ENCODE measurements around the gene PSPN.
A peak's percentile ranks its signal among the peaks of the same experiment; 100 is the strongest.
"Not testable (repeated sequence)": the region's sequence is repeated elsewhere in the genome, so short reads cannot be mapped to it uniquely, and the experiment has no call there.

Gene PSPN

GRCh38 chr19:6357174-6357573, 18.6 kb downstream of the PSPN start:
- TF ChIP-seq, protein P1, sequence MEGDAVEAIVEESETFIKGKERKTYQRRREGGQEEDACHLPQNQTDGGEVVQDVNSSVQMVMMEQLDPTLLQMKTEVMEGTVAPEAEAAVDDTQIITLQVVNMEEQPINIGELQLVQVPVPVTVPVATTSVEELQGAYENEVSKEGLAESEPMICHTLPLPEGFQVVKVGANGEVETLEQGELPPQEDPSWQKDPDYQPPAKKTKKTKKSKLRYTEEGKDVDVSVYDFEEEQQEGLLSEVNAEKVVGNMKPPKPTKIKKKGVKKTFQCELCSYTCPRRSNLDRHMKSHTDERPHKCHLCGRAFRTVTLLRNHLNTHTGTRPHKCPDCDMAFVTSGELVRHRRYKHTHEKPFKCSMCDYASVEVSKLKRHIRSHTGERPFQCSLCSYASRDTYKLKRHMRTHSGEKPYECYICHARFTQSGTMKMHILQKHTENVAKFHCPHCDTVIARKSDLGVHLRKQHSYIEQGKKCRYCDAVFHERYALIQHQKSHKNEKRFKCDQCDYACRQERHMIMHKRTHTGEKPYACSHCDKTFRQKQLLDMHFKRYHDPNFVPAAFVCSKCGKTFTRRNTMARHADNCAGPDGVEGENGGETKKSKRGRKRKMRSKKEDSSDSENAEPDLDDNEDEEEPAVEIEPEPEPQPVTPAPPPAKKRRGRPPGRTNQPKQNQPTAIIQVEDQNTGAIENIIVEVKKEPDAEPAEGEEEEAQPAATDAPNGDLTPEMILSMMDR (IDR thresholded peaks at IDR 0.05; ENCODE audit: low read depth, low read length), result no peak
- TF ChIP-seq EZH2phosphoT487 (IDR thresholded peaks at IDR 0.05; ENCODE audit: low read depth), result no peak
- H3K9me3 ChIP-seq (ENCODE audit: insufficient read depth, low read length), result no peaks in the 10 kb centered on the region
- no peak overlapping the region for H2AFZ ChIP-seq (ENCODE audit: low read depth, low read length)
- H3K27me3 ChIP-seq (ENCODE audit: low read depth, low read length), result no peaks in the 10 kb centered on the region
- no peak overlapping the region for H3K9ac ChIP-seq (ENCODE audit: low read length)
- peaks cover 6% of the 10 kb centered on the region for H3K79me2 ChIP-seq (ENCODE audit: low read length)
- no peak overlapping the region for H3K4me2 ChIP-seq (ENCODE audit: low read length)
- H3K4me3 ChIP-seq (ENCODE audit: low read length), result no peak overlapping the region
- H3K4me1 ChIP-seq (ENCODE audit: low read length), result peaks cover 8% of the 10 kb centered on the region
- H3K27ac ChIP-seq (ENCODE audit: low read length), result no peak overlapping the region
- H4K20me1 ChIP-seq (ENCODE audit: insufficient read depth, low read length), result no peaks in the 10 kb centered on the region
- no peaks in the 10 kb centered on the region for H3K36me3 ChIP-seq (replicated peaks; ENCODE audit: low read depth, low read length)

DNA sequence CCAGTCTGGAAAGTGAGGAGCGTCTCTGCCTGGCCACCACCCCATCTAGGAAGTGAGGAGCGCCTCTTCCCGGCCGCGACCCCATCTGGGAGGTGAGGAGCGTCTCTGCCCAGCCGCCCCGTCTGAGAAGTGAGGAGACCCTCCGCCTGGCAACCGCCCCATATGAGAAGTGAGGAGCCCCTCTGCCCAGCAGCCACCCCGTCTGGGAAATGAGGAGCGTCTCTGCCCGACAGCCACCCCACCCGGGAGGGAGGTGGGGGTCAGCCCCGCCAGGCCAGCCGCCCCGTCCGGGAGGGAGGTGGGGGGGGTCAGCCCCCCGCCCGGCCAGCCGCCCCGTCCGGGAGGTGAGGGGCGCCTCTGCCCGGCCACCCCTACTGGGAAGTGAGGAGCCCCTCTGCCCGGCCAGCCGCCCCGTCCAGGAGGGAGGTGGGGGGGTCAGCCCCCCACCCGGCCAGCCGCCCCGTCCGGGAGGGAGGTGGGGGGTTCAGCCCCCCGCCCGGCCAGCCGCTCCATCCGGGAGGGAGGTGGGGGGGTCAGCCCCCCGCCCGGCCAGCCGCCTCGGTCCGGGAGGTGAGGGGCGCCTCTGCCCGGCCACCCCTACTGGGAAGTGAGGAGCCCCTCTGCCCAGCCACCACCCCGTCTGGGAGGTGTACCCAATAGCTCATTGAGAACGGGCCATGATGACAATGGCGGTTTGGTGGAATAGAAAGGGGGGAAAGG, 20.3 kb downstream of the PSPN start:
- H3K4me3 ChIP-seq (ENCODE audit: low read length); H3K79me2 ChIP-seq (ENCODE audit: low read length); H3K27me3 ChIP-seq (ENCODE audit: low read depth, low read length); H3K36me3 ChIP-seq (replicated peaks; ENCODE audit: low read depth, low read length); H3K9me3 ChIP-seq (ENCODE audit: insufficient read depth, low read length); H3K4me1 ChIP-seq (ENCODE audit: low read length); H3K4me2 ChIP-seq (ENCODE audit: low read length); H4K20me1 ChIP-seq (ENCODE audit: insufficient read depth, low read length); H3K27ac ChIP-seq (ENCODE audit: low read length); H3K9ac ChIP-seq (ENCODE audit: low read length); H2AFZ ChIP-seq (ENCODE audit: low read depth, low read length): not testable (repeated sequence)

- TF ChIP-seq, protein P1 (IDR thresholded peaks at IDR 0.05; ENCODE audit: low read depth, low read length), result peak; percentile 35; the same call in 1 of the 2 replicates
- TF ChIP-seq EZH2phosphoT487 (IDR thresholded peaks at IDR 0.05; ENCODE audit: low read depth), result no peak
- H3K79me2 ChIP-seq (ENCODE audit: low read length), result no peaks in the 10 kb centered on the region
- no peaks in the 10 kb centered on the region for H4K20me1 ChIP-seq (ENCODE audit: insufficient read depth, low read length)
- H3K9ac ChIP-seq (ENCODE audit: low read length), result no peak overlapping the region
- H2AFZ ChIP-seq (ENCODE audit: low read depth, low read length), result no peak overlapping the region
- no peaks in the 10 kb centered on the region for H3K9me3 ChIP-seq (ENCODE audit: insufficient read depth, low read length)
- H3K27ac ChIP-seq (ENCODE audit: low read length), result no peak overlapping the region
- H3K4me3 ChIP-seq (ENCODE audit: low read length), result no peak overlapping the region
- no peaks in the 10 kb centered on the region for H3K27me3 ChIP-seq (ENCODE audit: low read depth, low read length)
- peaks cover 3% of the 10 kb centered on the region for H3K4me1 ChIP-seq (ENCODE audit: low read length)
- H3K36me3 ChIP-seq (replicated peaks; ENCODE audit: low read depth, low read length), result no peaks in the 10 kb centered on the region
- no peak overlapping the region for H3K4me2 ChIP-seq (ENCODE audit: low read length)
Measured at GRCh38 chr19:6354098-6354674, 21.5 kb downstream of the PSPN start.

DNA sequence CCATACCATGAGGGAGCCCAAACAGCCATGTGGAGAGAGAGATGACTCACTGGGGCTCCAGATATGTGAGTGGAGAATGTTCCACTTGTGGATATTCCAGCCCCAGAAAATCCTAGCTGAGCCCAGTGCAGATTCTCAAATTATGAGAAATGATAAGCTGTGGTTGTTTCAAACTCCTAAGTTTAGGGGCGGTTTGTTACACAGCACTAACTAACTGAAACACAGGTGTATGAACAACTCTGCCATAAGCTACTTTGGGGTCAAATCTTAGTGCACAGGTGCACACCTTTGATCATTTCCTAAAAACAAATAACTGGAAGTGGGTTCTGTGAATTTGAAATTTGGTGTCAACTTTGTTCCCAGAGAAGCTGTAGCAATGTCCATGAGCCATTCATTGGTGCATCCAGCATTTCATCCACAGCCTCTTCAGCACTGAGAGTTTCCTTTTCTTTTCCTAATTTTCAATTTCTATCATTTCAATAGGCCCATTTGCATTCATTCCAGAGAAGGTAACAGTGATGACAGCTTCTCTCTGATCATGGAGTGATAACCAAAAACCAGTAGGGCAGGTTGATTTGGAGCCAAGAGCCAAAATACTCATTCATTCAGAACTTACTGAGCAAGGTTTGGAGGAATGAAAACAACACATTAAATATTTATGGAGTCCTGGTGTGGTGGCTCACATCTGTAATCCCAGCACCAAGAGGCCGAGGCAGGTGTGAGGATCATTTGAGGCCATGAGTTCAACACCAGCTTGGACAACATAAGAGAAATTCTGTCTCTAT, 23.2 kb downstream of the PSPN start:
- no peaks in the 10 kb centered on the region for H3K79me2 ChIP-seq (ENCODE audit: low read length)
- H3K36me3 ChIP-seq (replicated peaks; ENCODE audit: low read depth, low read length), result no peaks in the 10 kb centered on the region
- H3K9ac ChIP-seq (ENCODE audit: low read length), result no peak overlapping the region
- no peaks in the 10 kb centered on the region for H3K27me3 ChIP-seq (ENCODE audit: low read depth, low read length)
- H3K4me3 ChIP-seq (ENCODE audit: low read length), result no peak overlapping the region
- H3K27ac ChIP-seq (ENCODE audit: low read length), result no peak overlapping the region
- no peaks in the 10 kb centered on the region for H4K20me1 ChIP-seq (ENCODE audit: insufficient read depth, low read length)
- no peak for TF ChIP-seq EZH2phosphoT487 (IDR thresholded peaks at IDR 0.05; ENCODE audit: low read depth)
- TF ChIP-seq, protein P1 (IDR thresholded peaks at IDR 0.05; ENCODE audit: low read depth, low read length), result no peak
- no peaks in the 10 kb centered on the region for H3K4me1 ChIP-seq (ENCODE audit: low read length)
- no peak overlapping the region for H2AFZ ChIP-seq (ENCODE audit: low read depth, low read length)
- no peak overlapping the region for H3K4me2 ChIP-seq (ENCODE audit: low read length)
- H3K9me3 ChIP-seq (ENCODE audit: insufficient read depth, low read length), result no peaks in the 10 kb centered on the region

All from OCI-LY3 (cell line).